NCI-H2029 (cell line): ENCODE measurements around the gene NFX1.
"Not testable (repeated sequence)": the region's sequence is repeated elsewhere in the genome, so short reads cannot be mapped to it uniquely, and the experiment has no call there.

Experiments used
- DNase-seq: peaks from one replicate; lab custom pipeline; 2025; lab: John Stamatoyannopoulos, UW

Gene NFX1

DNA sequence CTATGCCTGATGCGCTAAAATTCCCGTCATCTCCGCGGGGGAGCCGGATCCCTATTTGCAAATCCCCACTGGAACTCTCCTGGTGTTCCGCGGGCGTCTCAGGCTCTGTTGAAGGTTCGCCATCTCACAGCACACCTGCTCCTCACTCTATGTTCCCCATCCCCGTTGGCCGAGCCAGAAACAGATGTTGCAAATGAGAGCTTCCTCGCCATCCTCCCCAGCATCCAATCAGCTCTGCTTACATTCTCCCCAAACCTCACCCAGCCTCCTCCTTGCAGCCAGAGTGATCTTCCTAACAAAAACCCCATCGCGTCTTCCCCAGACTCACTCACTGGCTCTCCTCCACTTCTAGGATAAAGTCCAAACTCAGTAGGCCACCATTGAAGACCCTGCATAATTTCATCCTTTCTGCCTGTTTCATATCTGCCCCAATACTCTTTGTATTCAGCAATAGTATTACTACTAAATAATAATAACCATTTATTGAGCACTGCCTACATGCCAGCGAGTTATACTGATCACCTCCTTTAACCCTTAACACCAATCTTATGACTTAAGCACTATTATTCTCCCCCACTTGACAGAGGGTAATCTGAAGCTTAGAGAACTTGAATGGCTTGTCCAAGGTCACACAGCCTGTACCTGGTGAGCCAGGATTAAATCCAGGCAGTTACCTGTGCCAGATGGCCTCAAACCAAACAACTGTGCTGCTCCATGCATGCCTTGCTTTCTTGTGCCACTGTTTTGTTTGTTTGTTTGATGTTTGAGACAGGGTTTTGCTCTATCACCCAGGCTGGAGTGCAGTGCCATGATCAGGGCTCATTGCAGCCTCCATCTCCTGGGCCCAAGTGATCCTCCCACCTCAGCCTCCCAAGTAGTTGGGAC is 98.0 kb downstream of the NFX1 start:
- DNase-seq, result no peak

DNA sequence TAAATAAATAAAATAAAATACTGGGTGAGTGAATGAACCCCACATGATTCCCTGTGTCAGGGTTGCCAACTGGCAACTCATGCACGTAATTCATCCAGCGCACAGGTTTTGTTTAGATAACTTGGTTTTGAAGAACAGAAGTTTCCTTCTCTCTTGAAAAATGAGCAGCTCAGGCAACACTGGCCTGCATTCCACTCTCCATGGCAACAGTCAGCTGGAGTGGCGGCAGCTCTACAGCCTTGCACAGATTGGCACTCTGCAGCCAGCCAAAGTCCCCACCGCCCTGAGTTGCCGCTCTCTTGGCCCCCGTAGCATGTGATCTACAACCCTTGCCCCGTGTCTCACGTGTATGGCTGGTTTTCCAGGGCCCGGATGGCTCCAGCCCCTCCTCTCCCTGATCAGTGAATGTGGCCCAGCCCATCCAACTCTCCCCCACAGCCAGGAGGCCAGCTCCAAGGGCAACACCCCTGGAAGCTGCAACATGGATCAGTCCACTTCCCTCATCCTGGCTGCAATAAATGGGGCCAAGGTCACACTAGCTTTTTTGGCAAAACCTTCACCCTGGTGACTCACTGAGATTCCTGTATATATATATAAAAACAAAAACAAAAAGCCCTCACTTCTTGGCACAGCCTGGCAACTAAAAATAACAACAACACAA is 100.9 kb downstream of the NFX1 start:
- peak; percentile 65 for DNase-seq

DNA sequence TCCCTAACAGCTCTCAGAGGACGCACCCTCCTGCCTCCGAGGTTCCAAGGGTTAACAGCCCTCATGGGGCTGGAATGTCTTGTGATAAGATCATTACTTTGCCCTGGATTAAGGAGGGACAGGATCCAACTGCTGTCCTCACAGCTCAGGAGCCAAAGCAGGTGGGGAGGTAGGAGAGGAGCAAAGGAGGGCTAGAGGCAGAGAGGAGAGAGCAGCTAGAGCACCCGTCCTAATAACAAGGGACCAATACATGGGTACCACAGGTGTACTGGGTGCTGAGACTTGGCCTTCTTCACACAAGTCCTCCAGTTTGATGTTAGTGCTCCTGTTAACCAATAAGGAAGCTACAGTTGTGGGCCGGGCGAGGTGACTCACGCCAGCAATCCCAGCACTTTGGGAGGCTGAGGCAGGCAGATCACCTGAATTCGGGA is 102.3 kb downstream of the NFX1 start:
- DNase-seq, result not testable (repeated sequence)

DNA sequence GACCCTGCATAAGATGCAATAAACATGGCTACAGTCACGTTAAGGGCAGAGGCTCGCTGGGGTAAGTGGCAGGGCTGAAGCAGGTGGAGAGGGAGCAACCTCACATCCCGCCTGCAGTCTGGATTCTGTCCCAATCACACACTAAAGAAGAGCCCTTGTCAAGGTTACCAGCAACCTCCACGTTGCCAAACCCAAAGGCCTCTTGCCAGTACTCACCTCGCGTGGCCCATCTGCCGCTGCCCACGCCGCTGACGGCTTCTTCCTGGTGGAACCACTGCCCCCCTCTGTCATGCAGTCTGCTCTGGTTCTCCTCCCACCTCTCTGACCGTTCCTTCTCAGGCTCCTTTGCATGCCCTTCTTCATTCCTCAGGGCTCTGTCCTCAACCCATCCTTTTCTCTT is 103.3 kb downstream of the NFX1 start:
- DNase-seq, result peak; percentile 64

DNA sequence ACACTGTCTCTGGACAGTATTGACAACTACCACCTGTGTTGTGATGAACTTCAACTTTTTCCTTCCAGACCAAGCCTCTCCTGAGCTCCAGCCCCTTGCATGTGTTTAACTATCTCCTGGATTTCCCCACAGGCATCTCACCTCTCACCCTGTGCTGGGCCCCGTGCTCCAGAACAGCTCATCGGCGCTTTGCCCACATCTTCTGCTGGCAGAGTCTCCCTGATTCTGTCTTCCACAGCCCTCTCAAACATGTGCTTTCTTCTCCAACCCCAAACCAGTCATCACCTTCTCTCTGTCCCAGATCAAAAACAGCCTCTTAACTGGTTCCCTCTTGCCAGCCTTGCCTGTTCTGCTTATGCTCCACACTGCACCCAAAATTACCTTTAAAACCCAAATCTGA is 103.7 kb downstream of the NFX1 start:
- not testable (repeated sequence) for DNase-seq

DNA sequence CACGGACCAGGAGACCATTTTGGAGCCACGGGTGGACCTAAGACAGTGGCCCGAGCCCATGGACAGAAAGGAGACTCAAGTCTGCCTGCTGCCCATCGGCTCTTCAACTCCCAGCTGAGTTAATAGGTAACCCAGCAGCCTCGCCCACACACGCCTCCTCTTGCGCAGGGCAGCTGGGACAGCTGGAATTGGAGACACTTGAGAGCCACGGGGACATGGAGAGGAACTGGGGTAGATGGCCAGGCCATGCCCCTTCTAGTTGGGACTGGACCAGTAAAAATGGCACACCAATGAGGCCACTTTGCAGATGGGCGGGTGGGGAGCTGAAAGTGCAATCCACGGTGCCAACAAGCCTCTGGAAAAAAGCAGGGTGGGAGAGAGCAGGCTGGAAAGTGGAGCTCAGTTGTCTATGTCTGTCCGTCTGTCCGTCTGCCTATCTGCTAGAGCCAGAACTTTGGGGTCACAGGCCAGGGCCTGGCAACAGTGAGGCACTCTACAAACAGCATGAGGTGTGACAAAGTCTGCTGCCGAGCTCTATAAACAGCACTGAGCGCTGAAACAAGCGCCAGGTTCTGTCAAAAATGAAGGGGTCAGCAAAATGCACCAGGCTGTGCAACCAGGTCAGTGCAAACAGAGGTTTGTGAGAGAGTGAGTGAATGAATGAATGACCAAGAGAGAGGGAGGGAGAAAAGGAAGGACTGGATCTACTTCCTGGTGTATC is 105.0 kb downstream of the NFX1 start:
- DNase-seq, result not testable (repeated sequence)

DNA sequence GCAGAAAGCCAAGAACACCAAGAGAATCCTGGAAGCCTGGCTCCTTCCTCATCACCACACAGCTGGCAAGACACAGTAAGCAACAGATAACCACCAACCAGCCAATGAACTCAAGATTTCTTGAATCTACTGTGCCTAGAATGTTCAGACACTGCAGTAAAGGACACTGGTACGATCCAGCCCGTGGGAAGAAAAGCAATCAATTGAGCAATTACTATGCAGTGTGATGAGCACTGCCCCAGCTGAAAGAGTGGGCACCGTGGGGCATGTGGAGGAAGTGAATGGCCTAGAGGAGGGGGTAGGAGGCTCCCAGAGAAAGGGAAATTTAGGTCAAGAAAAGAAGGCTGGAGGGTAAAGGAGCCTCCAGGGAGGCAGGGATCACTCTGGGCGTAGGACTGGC is 107.5 kb downstream of the NFX1 start:
- DNase-seq, result not testable (repeated sequence)

DNA sequence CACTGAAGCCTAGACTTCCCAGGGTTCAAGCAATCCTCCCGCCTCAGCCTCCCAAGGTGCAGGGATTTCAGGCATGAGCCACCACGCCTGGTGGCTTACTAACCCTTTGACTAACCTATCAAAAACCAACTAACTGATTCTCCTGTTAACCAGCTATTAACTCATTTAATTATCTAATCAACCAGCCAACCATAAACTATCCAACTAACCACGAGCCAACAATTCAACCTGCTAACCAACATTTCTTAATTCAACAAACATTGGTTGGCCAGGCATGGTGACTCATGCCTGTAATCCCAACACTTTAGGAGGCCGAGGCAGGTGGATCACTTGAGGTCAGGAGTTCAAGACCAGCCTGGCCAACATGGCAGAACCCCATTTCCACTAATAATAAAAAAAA is 108.7 kb downstream of the NFX1 start:
- not testable (repeated sequence) for DNase-seq

DNA sequence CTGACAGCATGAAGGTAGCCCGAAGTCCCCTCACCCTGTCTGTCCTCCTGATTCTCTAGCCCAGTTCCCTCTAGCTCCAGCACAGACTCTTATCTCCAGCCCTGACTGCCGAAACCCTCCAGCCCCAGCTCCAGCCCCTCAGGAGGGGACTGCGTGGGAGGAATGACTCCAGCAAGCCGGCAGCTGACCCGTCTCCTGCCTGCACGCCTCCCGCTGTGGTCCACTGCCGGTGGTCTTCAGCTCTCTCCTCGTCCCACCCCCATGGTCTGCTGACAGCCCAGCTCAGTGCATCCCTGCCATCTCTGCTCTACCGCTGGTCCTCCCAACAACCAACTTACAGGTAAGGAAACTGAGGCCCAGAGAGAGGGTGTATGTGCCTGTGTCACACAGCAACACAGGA is 111.5 kb downstream of the NFX1 start:
- not testable (repeated sequence) for DNase-seq

DNA sequence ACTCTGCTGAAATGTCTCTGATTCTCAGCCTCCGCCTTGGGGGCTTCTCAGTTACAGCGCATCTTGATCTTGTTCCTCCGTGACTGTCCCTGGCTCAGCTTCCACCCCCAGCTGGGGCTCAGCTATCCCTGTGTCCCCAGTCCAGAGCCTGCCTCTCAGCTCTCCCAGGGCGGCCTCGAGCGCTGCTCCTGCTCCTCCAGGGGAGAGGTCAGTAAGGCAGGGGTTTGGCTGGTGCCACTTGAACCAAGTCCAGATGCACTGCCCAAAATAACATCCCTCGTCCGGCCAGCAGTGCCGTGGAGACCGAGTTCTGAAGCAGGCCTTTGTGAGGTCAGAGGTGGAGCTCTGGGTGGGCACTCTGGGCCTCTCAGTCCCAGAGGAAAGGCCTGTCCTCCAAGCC is 112.1 kb downstream of the NFX1 start, which contains the start of gene AQP7:
TSS of gene AQP7 (minus strand) at position 198 of the 400 bp plus-strand sequence. CDS start 1,306 bp downstream, outside the sequence.
- not testable (repeated sequence) for DNase-seq

DNA sequence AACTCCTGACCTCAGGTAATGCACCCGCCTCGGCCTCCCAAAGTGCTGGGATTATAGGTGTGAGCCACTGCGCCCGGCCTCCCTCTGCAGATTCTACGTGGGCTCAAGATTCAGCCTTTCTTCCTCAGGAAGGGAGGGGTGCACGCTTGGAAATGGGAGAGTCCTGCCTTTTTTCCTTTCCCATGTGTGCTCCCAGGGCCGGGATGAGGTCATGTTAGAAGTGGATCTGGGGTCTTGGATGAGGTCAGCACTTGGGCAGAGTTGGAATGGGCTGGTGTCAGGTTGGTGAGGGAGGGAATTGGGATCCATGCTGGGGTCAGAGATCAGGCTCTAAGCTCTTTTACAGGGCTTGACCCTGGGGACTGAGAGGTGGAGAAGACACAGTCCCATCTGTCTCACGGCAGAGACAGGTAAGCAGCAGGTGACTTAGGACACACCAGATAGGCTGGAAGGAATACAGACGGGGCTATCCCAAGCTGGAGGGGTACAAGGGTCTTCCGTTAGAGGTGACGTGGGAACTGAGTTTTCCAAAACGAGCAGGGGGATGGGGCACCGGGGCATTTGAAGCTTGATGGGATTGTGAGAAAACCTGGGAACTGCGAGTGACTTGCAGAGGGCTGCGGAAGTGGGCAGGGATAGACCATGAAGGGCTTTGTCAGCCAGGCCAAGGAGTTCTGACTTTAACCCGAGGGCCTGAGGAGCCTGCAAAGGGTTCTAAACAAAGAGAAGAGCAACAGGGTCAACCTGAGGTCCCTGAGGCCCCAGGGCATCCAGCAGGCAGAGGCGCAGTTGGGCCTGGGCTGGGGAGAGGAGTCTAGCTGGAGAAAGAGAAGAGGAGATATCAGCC is 113.8 kb downstream of the NFX1 start:
- DNase-seq, result no peak

DNA sequence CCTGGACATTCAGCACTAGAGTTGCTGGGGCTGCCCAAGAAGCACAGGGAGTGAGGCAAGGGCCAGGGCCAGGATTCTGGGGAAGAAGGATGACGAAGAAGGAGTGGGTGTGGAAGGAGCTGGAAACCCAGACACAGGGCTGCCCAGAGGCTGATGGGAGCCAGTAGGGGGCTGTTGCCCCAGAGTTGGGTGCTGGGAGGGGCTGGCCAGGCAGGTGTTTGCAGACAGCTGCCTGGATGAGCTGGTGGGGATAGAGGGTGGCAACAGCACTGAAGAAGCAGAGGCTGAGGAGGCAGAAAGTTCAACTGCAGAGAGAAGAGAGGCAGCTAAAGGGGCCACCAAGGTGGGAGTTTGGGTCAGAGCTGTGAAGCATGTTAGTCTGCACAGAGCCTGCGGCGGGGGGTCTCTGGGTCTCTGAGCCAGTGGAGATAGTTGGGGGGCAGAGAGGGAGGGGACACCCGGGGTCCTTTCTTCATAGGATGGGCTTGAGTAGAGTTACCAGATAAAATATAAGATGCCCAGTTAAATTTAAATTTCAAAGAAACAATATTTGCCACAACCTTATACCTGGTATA is 114.6 kb downstream of the NFX1 start:
- DNase-seq, result no peak

DNA sequence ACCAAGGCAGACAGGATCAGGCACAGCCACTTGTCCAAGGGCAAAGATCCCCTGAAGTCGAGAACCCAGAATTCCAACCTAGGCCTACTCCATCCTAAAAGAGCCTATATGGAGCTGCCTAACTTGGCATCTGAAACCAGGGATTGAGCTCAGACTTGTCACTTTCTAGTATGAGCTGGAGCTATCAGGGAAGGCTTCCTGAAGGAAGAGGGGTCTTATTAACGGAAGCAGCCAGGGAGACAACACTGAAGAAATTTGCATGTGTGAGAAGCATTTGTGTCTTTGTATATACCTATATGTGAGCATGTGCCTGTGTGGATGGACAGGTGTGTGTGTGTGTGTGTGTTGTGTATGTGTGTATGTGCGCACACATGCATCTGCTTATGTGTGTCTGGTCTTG is 116.7 kb downstream of the NFX1 start:
- DNase-seq, result no peak

DNA sequence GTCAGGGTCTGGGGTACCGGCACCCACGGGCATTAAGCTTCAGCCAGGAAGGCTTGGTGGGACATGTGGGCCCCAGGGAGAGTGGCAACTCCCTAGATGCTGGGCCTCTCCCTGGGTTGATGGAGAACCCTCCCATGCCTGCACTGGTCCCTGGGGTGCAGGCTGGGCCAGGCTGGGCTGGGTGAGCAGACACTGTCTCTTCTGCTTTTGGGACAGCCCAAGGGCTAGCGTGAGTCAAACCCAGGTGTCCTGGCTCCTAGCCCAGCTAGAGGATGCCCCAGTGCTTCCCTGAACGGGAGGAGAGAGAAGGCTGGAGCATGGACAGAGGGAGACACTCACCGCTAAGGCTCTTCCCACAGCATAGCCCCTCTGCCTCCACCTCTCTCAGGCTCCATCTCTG is 117.8 kb downstream of the NFX1 start:
- DNase-seq, result no peak

DNA sequence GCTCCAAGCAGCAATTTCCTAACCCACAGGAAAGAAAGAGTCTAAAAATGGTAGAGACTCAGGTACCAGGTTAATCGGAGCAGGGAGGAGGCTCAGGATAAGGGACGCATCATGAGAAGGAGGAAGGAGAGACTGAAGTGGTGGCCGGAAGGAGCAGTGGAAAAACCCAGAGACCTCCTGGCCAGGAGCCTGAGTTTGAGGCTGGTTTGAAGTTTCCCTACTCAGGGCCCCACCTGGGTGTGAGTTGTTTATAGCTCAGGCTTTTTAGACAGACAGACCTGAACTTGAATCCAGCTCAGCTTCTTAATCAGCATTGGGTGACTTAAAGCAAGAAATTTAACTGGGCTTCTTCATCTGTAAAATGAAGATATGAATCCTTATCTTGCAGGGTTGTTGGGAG is 124.0 kb downstream of the NFX1 start:
- no peak for DNase-seq

DNA sequence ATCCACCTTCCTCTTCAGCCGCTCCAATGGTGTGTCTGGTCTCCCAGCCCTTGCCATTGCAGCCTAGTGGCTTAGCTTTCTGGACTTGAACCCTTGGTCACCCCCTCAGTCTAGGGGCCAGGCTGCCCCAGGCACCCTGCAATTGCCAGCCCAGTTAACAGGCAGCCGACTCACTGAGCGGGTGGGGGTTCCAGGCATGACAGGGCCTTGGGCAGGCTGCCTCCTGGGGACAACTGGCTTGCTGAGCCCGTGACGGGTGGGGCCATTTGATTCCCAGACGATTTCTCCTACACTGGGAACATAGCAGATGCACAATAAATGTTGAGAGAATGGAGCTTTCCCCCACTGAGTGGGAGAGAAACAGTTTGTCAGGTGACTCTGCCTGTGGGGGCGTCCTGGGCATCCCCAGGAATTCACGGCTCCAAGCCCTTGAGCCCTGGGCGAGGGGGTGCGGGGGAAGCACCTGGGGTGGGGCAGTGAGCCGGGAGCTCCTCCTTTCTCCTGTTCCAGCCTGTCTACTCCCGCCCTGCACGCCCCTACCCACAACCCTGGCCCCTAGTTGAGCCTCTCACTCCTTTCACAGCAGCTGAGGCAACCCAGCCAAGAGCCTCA is 124.7 kb downstream of the NFX1 start:
- no peak for DNase-seq

DNA sequence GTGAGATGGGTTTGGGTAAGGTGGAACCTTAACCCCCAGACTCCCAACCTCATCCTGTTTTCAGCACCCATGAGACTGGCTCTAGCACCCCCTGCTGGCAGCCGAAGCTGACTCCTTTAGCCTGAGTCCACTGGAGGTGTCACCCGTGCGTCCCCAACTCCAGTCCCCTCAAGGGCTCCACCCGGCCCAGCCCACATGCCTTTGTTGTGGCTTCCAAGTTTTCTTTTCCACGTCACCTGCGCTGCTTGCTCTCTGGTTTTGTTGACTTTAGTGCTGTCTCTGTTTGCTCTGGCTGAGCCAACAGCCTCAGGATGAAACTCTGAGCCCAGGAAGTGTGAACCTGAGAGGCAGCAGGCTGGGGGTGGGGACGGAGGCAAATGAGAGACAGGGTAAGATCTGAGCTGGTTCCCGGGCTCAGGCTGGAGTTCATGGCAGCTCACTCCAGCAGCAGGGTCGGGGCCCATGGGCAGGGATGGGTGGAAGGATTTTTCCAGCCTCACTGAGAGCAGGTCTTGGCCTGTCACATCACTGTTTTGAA is 125.3 kb downstream of the NFX1 start:
- DNase-seq, result peak; percentile 89

DNA sequence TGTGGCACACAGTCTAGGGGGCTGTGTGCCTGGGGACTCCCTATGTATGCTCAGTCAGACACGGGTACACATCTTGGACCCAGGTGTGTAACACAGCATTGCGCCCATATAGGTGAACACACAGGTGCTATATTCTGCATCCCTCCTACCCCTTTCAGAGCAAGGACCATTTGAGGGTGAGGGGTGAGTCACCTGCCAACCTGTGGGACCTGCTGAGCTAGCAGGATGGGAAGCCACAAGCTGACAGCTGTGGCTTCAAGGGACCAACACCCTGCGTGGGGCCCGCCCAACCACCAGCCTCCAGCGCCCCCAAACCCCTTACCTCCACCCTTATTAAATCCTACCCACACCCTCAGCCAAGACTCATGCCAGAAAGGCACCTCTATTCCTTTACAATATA is 126.7 kb downstream of the NFX1 start:
- DNase-seq, result no peak

DNA sequence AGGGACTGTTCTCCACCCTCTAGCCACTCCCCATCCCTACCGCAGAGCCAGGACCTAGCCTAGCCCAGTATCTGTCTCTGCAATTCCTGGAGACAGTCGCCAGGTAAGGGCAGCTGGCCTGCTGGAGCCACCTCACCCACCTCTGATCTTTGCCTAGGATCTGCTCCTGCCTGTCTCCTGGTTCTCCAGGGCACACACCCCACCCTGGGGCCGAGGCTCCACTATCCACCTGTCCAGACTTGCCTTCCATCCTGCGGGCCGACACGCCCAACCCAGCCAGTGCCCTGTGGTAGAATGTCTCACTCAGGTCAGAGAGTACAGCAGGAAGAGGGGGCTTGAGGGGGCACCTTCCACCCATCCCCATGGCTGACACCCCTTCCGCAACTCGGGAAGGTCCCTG is 127.8 kb downstream of the NFX1 start:
- DNase-seq, result no peak

DNA sequence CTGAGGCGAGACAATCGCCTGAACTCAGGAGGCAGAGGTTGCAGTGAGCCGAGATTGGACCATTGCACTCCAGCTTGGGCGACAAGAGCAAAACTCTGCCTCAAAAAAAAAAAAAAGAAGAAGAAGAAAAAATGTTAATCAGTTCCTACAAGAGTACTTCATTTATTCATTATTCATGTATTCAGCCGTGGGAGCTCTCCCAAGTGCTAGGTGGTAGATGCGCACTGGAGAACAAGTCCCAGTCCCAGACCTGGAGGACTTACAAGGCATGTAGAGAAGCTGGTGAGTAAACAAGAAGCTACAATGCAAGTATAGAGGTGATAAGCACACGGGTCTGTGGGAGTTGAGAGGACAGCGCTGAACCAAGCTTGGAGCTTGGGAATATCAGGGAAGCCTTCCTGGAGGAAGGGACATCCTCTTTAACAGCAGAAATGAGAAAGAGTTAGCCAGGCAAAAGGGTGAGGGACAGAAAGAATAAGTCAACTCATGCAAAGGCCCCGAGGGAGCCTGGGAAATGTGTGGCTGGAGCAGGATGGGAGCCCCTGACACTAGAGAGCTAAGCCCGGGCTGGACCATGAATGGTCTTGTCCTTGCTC is 129.5 kb downstream of the NFX1 start:
- no peak for DNase-seq
